SK-N-SH (cell line): ENCODE data around the gene SERPINA7. TPM values are rescaled to one million over a fixed set of nuclear protein-coding genes. Genes with fewer than 3 reads are reported as not detected.

Experiments
- CTCF ChIA-PET: fragments of 300-600, 350-600 bp; formaldehyde crosslinking; extraction: SDS; loops from one replicate; lab custom pipeline; 2021; lab: Yijun Ruan, JAX
- POLR2A ChIA-PET: fragments of 350-600 bp; sonication (Branson Sonifier 250); formaldehyde crosslinking; extraction: SDS; loops from one replicate; lab custom pipeline; 2020; ENCODE audit warnings: antibody characterized with exemption, inconsistent platforms; lab: Yijun Ruan, JAX
- DNase-seq: peaks from one replicate; pipeline ENCODE4 v3.0.0; 2012
- H2AFZ ChIP-seq: fragments of 200-600 bp; sonication (generic); 2 replicates; pipeline ENCODE4 v1.8.1; 2016; ENCODE audit warnings: antibody characterized with exemption, mild to moderate bottlenecking, low read depth
- H3F3A ChIP-seq: fragments of 200-600 bp; sonication (generic); replicated peaks from 2 replicates; pipeline ENCODE3; 2016; ENCODE audit warnings: antibody characterized with exemption, mild to moderate bottlenecking; ENCODE audit not compliant: insufficient read depth
- H3K27ac ChIP-seq, 2 experiments: fragments of 200-500 bp in 1 of 2; fragments of 200-600 bp in 1 of 2; sonication (Bioruptor generic) in 1 of 2; sonication (generic), shearing (Covaris generic) in 1 of 2; 2 replicates each; pipeline versions ENCODE4 v1.5.1 to v1.6.1; 2014 to 2016; ENCODE audit warnings: low read depth in 2 of 2, inconsistent platforms in 1 of 2, low read length in 1 of 2, mild to moderate bottlenecking in 1 of 2, mixed read lengths in 1 of 2
- H3K27me3 ChIP-seq: fragments of 200-600 bp; sonication (generic), shearing (Covaris generic); 2 replicates; pipeline ENCODE4 v1.6.1; 2016; ENCODE audit warnings: mixed run types; ENCODE audit not compliant: insufficient read depth
- H3K36me3 ChIP-seq, 2 experiments: fragments of 200-500 bp in 1 of 2; fragments of 200-600 bp in 1 of 2; sonication (Bioruptor generic) in 1 of 2; sonication (generic) in 1 of 2; replicated peaks in 1 of 2; 2 replicates each; pipeline versions ENCODE3 to v1.5.1; 2014 to 2016; ENCODE audit warnings: low read length in 1 of 2, mild to moderate bottlenecking in 1 of 2; ENCODE audit not compliant: insufficient read depth in 2 of 2, control insufficient read depth in 1 of 2
- H3K4me1 ChIP-seq, 2 experiments: fragments of 200-500 bp in 1 of 2; fragments of 200-600 bp in 1 of 2; sonication (Bioruptor generic) in 1 of 2; sonication (generic), shearing (Covaris generic) in 1 of 2; 2 replicates each; pipeline versions ENCODE4 v1.5.1 to v1.6.1; 2014 to 2016; ENCODE audit warnings: low read depth in 1 of 2, low read length in 1 of 2, mixed run types in 1 of 2; ENCODE audit not compliant: insufficient read depth in 2 of 2, control insufficient read depth in 1 of 2
- H3K4me2 ChIP-seq: fragments of 200-600 bp; sonication (generic), shearing (Covaris generic); 2 replicates; pipeline ENCODE4 v1.6.1; 2017; ENCODE audit warnings: mixed run types
- H3K4me3 ChIP-seq, 2 experiments: fragments of 200-500 bp in 1 of 2; fragments of 200-600 bp in 1 of 2; sonication (Bioruptor generic) in 1 of 2; sonication (generic), shearing (Covaris generic) in 1 of 2; 2 replicates each; pipeline versions ENCODE4 v1.5.1 to v1.8.1; 2014 to 2016; ENCODE audit warnings: low read depth in 2 of 2, inconsistent platforms in 1 of 2, low read length in 1 of 2, mild to moderate bottlenecking in 1 of 2, mixed read lengths in 1 of 2, moderate library complexity in 1 of 2
- H3K79me2 ChIP-seq: fragments of 200-600 bp; sonication (generic); 2 replicates; pipeline ENCODE4 v1.8.1; 2017; ENCODE audit warnings: mild to moderate bottlenecking; ENCODE audit not compliant: insufficient read depth
- H3K9ac ChIP-seq: fragments of 200-600 bp; sonication (generic); 2 replicates; pipeline ENCODE4 v1.6.1; 2017; ENCODE audit warnings: mixed run types
- H3K9me2 ChIP-seq: fragments of 200-600 bp; sonication (generic); 2 replicates; pipeline ENCODE4 v1.6.1; 2017; ENCODE audit warnings: mixed run types
- H3K9me3 ChIP-seq: fragments of 200-600 bp; sonication (generic); 2 replicates; pipeline ENCODE4 v1.6.1; 2017; ENCODE audit warnings: mixed run types, mild to moderate bottlenecking, moderate library complexity
- H4K20me1 ChIP-seq: fragments of 200-600 bp; sonication (generic); 2 replicates; pipeline ENCODE4 v1.6.1; 2017; ENCODE audit warnings: mild to moderate bottlenecking, mixed run types; ENCODE audit not compliant: insufficient read depth
- CHD2 ChIP-seq: fragments of 150-350 bp; IDR thresholded peaks from 2 replicates; pipeline ENCODE4 v1.6.1; 2018; ENCODE audit warnings: low read length; ENCODE audit not compliant: partially characterized antibody
- CTCF ChIP-seq: fragments of 200-600 bp; sonication (generic); IDR thresholded peaks from 2 replicates; pipeline ENCODE4 v1.6.1; 2017; ENCODE audit warnings: antibody characterized with exemption, mild to moderate bottlenecking, moderate library complexity
- EZH2phosphoT487 ChIP-seq: fragments of 200-600 bp; sonication (generic); IDR thresholded peaks from 2 replicates; pipeline ENCODE4 v1.6.1; 2017; ENCODE audit warnings: low read depth, mixed run types, mild to moderate bottlenecking, antibody characterized with exemption, moderate library complexity, borderline replicate concordance
- PBX3 ChIP-seq: IDR thresholded peaks from 2 replicates; pipeline ENCODE4; 2012
- RAD21 ChIP-seq: IDR thresholded peaks from 2 replicates; pipeline ENCODE4 v1.6.1; 2012; ENCODE audit warnings: mild to moderate bottlenecking, low read length
- RCOR1 ChIP-seq: fragments of 150-350 bp; IDR thresholded peaks from 2 replicates; pipeline ENCODE4 v1.6.1; 2017; ENCODE audit warnings: antibody characterized with exemption, low read length
- SMC3 ChIP-seq: IDR thresholded peaks from 2 replicates; pipeline ENCODE4 v1.6.1; 2012; ENCODE audit warnings: low read depth, low read length, improper control_type of control experiment
- TCF12 ChIP-seq: IDR thresholded peaks from 2 replicates; pipeline ENCODE4 v1.4.0; 2012
- TEAD4 ChIP-seq: IDR thresholded peaks from 2 replicates; pipeline ENCODE4 v1.4.0; 2012; ENCODE audit warnings: mild to moderate bottlenecking, borderline replicate concordance; ENCODE audit not compliant: insufficient read depth
- USF2 ChIP-seq: fragments of 150-350 bp; IDR thresholded peaks from 2 replicates; pipeline ENCODE4 v1.6.1; 2017; ENCODE audit warnings: antibody characterized with exemption, low read length, low read depth, borderline replicate concordance
- WGBS: methylation state at CpG from one replicate; pipeline ENCODE4 v1.1.6; 2017; ENCODE audit warnings: low lambda C conversion rate; 5-methylcytosine and 5-hydroxymethylcytosine counted together
- polyA plus RNA-seq, 3 experiments: library from polyadenylated mRNA; depleted of rRNA; stranded (reverse); fragments of >200 nt; gene quantifications; 2 replicates each; pipeline ENCODE4 v1.2.3, GENCODE V29; 2012

The SERPINA7 gene
- polyA plus RNA-seq, 1 of the 3 experiments (the other 2 are of a cell fraction) = not detected

- H3K4me1 ChIP-seq = no peaks in the 10 kb centered on the region
- H3K27me3 ChIP-seq = no peaks in the 10 kb centered on the region; the same call in none of the 2 replicates
- no peaks in the 10 kb centered on the region for H3K79me2 ChIP-seq
- no peak overlapping the region for H2AFZ ChIP-seq
- WGBS = 2% methylated on average over 2 of the region's 2 CpGs
- DNase-seq = no peak
- H3K4me2 ChIP-seq = no peak overlapping the region
- no peaks in the 10 kb centered on the region for H3F3A ChIP-seq
- no peak overlapping the region for H3K9ac ChIP-seq
- H4K20me1 ChIP-seq = no peaks in the 10 kb centered on the region
- POLR2A ChIA-PET = no interaction called here
- H3K27ac ChIP-seq = no peak overlapping the region
- CTCF ChIA-PET = interaction anchor here (1.6 kb wide), 1 partner anchor 28 kb away, joined by 3 read pairs; no protein-coding TSS in a partner anchor
- no peaks in the 10 kb centered on the region for H3K9me2 ChIP-seq
- no peaks in the 10 kb centered on the region for H3K9me3 ChIP-seq
- TF ChIP-seq CHD2 (no peak), RAD21 (peak; percentile 49), CTCF (peak; percentile 39)
- TF ChIP-seq, all 33 proteins: peak for 2
- Histone ChIP-seq H3K4me3 (no peak overlapping the region), H3K36me3 (no peaks in the 10 kb centered on the region)
These were observed 3.5 kb downstream of the SERPINA7 start for GRCh38 chrX:106035064-106035463.

- WGBS = 6% methylated on average over 4 of the region's 4 CpGs
- CTCF ChIA-PET = no interaction called here
These were observed 14.6 kb downstream of the SERPINA7 start for GRCh38 chrX:106023947-106024346.

More at GRCh38 chrX:106023947-106024346, 14.6 kb downstream of the SERPINA7 start:
- Histone ChIP-seq H3K4me3 (no peak overlapping the region), H4K20me1 (no peaks in the 10 kb centered on the region), H3K4me1 (no peaks in the 10 kb centered on the region), H3K36me3 (no peaks in the 10 kb centered on the region), H3K27ac (no peak overlapping the region), H2AFZ (no peak overlapping the region), H3K9me3 (no peaks in the 10 kb centered on the region), H3K79me2 (no peaks in the 10 kb centered on the region), H3K9ac (no peak overlapping the region), H3F3A (no peaks in the 10 kb centered on the region), H3K27me3 (peaks cover 7% of the 10 kb centered on the region; the same call in 1 of the 2 replicates), H3K4me2 (no peak overlapping the region), H3K9me2 (no peaks in the 10 kb centered on the region)
- POLR2A ChIA-PET = no interaction called here
- TF ChIP-seq TEAD4 = no peak
- TF ChIP-seq EZH2phosphoT487 = no peak
- TF ChIP-seq TCF12 = no peak
- no peak for TF ChIP-seq RCOR1
- no peak for TF ChIP-seq CHD2
- TF ChIP-seq PBX3 = no peak
- no peak for TF ChIP-seq USF2
- TF ChIP-seq SMC3 = no peak
- DNase-seq = no peak
